HepG2 (cell line): ENCODE results near the gene IFT122. TPM values are rescaled to one million over a fixed set of nuclear protein-coding genes. Genes with fewer than 3 reads are reported as not detected.
A peak's percentile ranks its signal among the peaks of the same experiment; 100 is the strongest.

Source experiments
- DMTF1 ChIP-seq: sonication (generic); formaldehyde crosslinking; IDR thresholded peaks from 2 replicates; pipeline ENCODE4 v1.4.0; 2020; ENCODE audit warnings: mild to moderate bottlenecking, missing genetic modification reagents
- GABPB1 ChIP-seq: IDR thresholded peaks from 2 replicates; pipeline ENCODE4 v1.6.1; 2016; ENCODE audit warnings: mild to moderate bottlenecking, missing genetic modification reagents, moderate library complexity, missing compliant biosample characterization
- ISX ChIP-seq: sonication (generic); formaldehyde crosslinking; conservative IDR thresholded peaks from 2 replicates; pipeline ENCODE4 v1.5.0; 2020; ENCODE audit warnings: missing genetic modification reagents
- PAX8 ChIP-seq: sonication (generic); formaldehyde crosslinking; IDR thresholded peaks from 2 replicates; pipeline ENCODE4 v1.8.0; 2022; ENCODE audit warnings: mild to moderate bottlenecking, missing genetic modification reagents, borderline replicate concordance
- POLR2G ChIP-seq: fragments of 200-400 bp; formaldehyde crosslinking; IDR thresholded peaks from 2 replicates; pipeline ENCODE4 v1.6.1; 2018; ENCODE audit warnings: mild to moderate bottlenecking, low read depth, low read length, moderate library complexity
- RARG ChIP-seq: sonication (generic); formaldehyde crosslinking; IDR thresholded peaks from 2 replicates; pipeline ENCODE4 v1.4.0; 2020; ENCODE audit warnings: low read depth, mild to moderate bottlenecking, missing genetic modification reagents
- RXRA ChIP-seq: sonication (generic); formaldehyde crosslinking; IDR thresholded peaks from 2 replicates; pipeline ENCODE4 v1.5.1; 2020; ENCODE audit warnings: missing genetic modification reagents
- RXRB ChIP-seq: IDR thresholded peaks from 2 replicates; pipeline ENCODE4 v1.6.1; 2016; ENCODE audit warnings: borderline replicate concordance, missing genetic modification reagents, missing compliant biosample characterization
- SOX6 ChIP-seq, 2 experiments: fragments of 450-650 bp in 1 of 2; sonication (generic) in 1 of 2; formaldehyde crosslinking in 1 of 2; IDR thresholded peaks; 2 replicates each; pipeline versions ENCODE4 v1.4.0 to v1.6.1; 2017 to 2020; ENCODE audit warnings: antibody characterized with exemption in 1 of 2, mild to moderate bottlenecking in 1 of 2, missing genetic modification reagents in 1 of 2
- ZNF687 ChIP-seq: sonication (generic); formaldehyde crosslinking; IDR thresholded peaks from 2 replicates; pipeline ENCODE4 v1.5.1; 2020; ENCODE audit warnings: mild to moderate bottlenecking, missing genetic modification reagents, moderate library complexity
- ZNF788 ChIP-seq: sonication (generic); formaldehyde crosslinking; IDR thresholded peaks from 2 replicates; pipeline ENCODE4 v1.5.0; 2020; ENCODE audit warnings: mild to moderate bottlenecking, missing genetic modification reagents, borderline replicate concordance
- ZNF83 ChIP-seq: sonication (generic); formaldehyde crosslinking; IDR thresholded peaks from 2 replicates; pipeline ENCODE4 v1.4.0; 2020; ENCODE audit warnings: missing genetic modification reagents, mild to moderate bottlenecking, borderline replicate concordance
- ZNF879 ChIP-seq: sonication (generic); formaldehyde crosslinking; IDR thresholded peaks from 2 replicates; pipeline ENCODE4 v1.8.1; 2023; ENCODE audit warnings: missing genetic modification reagents
- ZSCAN12 ChIP-seq: sonication (generic); formaldehyde crosslinking; IDR thresholded peaks from 2 replicates; pipeline ENCODE4 v1.9.0; 2021; ENCODE audit warnings: mild to moderate bottlenecking, missing genetic modification reagents
- polyA plus RNA-seq, 8 experiments: library from polyadenylated mRNA; depleted of rRNA in 3 of 8; stranded (reverse) in 7 of 8; unstranded in 1 of 8; fragments of >200 nt; fragmentation: Illumina TruSeq in 4 of 8; extraction: Trizol in 4 of 8; gene quantifications; 2 replicates each; pipeline versions ENCODE4 v1.2.1 to v1.2.3, GENCODE V29; 2011 to 2016; ENCODE audit warnings: low read depth in 4 of 8, missing spikeins in 1 of 8, mixed read lengths in 1 of 8; ENCODE audit not compliant: insufficient read depth in 1 of 8
- total RNA-seq, 5 experiments: library from RNA; depleted of rRNA; stranded (reverse); fragments of >200 nt; fragmentation: Illumina TruSeq; extraction: Trizol; gene quantifications; 2 replicates each; pipeline ENCODE4 v1.2.3, GENCODE V29; 2016; ENCODE audit warnings: low read depth in 1 of 5

The IFT122 gene
- total and polyA plus RNA-seq, 2 of the 13 experiments (the other 11 are each of a cell fraction or from before 2014, with no cell fraction given): 10.1 to 10.3 TPM

- TF ChIP-seq ZNF687 (CRISPR knock-in tag) (0 out of 2 replicates have a peak, but pooled peaks have one; percentile 2), POLR2G (no peak), ZNF83 (CRISPR knock-in tag) (no peak), RXRA (peak; percentile 34; the same call in 1 of the 2 replicates), ZNF788 (no peak), PAX8 (no peak), ZNF879 (no peak), ZSCAN12 (CRISPR knock-in tag) (no peak), SOX6 (IDR thresholded peaks at IDR 0.05) (no peak), SOX6 (CRISPR knock-in tag; IDR thresholded peaks at IDR 0.05) (no peak), RARG (CRISPR knock-in tag) (no peak), DMTF1 (no peak), ISX (no peak), GABPB1 (CRISPR knock-in tag) (no peak), RXRB (CRISPR knock-in tag) (0 out of 2 replicates have a peak, but pooled peaks have one; percentile 22)
Observed at GRCh38 chr3:129415378-129415777, 24.6 kb upstream of the IFT122 start (continued).
